ENCODE measurements around the gene MVP. TPM values are rescaled to one million over a fixed set of nuclear protein-coding genes. Genes with fewer than 3 reads are reported as not detected.

The MVP gene
- total and polyA plus RNA-seq, 4 donors, result 150 to 322 (median 253) TPM

GRCh38 chr16:29897333-29897732 lies 77.1 kb downstream of the MVP start:
- Histone ChIP-seq H3K27me3 (ENCODE audit: control insufficient read depth in 3 of 3, insufficient read depth in 3 of 3, low read length in 2 of 3) (peaks cover 0 to 14% (median 8%) of the 10 kb centered on the region in 3 donors), H3K9me3 (ENCODE audit: control insufficient read depth in 4 of 4, insufficient read depth in 3 of 4, low read length in 3 of 4) (peaks cover 0 to 2% (median 0%) of the 10 kb centered on the region in 4 donors), H3K9ac (ENCODE audit: insufficient read depth in 1 of 2, low read length in 2 of 2) (no peak overlapping the region), H3K4me3 (no peak overlapping the region), H3K36me3 (ENCODE audit: control insufficient read depth in 4 of 4, insufficient read depth in 4 of 4, low read length in 4 of 4) (no peaks in the 10 kb centered on the region), H3K4me1 (ENCODE audit: control insufficient read depth in 5 of 5, insufficient read depth in 5 of 5, low read length in 5 of 5) (peaks cover 0 to 12% (median 4%) of the 10 kb centered on the region in 5 donors), H3K27ac (ENCODE audit: low read depth in 1 of 2, low read length in 1 of 2) (no peak overlapping the region)
- DNase-seq, result no peak
- no peak for TF ChIP-seq CTCF (IDR thresholded peaks at IDR 0.05; ENCODE audit: control extremely low read depth, extremely low read depth)
- WGBS, 2 donors, result 49 to 62% methylated on average over 4 of the region's 4 CpGs
- no peak for ATAC-seq (ENCODE audit: insufficient read depth, low FRiP score)

Small RNAs within 50 kb of the gene (small RNA-seq; reads per million reads assigned to genes)
- gene AC009133.6 (ENCODE audit: low replicate concordance) (not detected), gene AC120114.4 (ENCODE audit: low replicate concordance) (not detected)

Other genes starting within 250 kb of the MVP start
- 10 to 100 TPM in 1 of 2 donors, 1 to 10 TPM in 1; 5.8 to 52.5 TPM for gene SPN, start 157.2 kb upstream of the MVP start, total RNA-seq
- gene SPN, start 157.2 kb upstream of the MVP start, polyA plus RNA-seq, result 10 to 100 TPM; 10.5 to 14.4 TPM
- 10 to 100 TPM; 22.0 to 23.1 TPM for gene QPRT, start 141.3 kb upstream of the MVP start, total RNA-seq
- 1 to 10 TPM; 8.7 to 9.6 TPM for gene QPRT, start 141.3 kb upstream of the MVP start, polyA plus RNA-seq
- gene C16orf54, start 74.5 kb upstream of the MVP start, total RNA-seq, result 1 to 10 TPM; 3.1 to 9.1 TPM
- gene C16orf54, start 74.5 kb upstream of the MVP start, polyA plus RNA-seq, result 1 to 10 TPM; 2.8 to 6.0 TPM
- under 1 TPM in 1 of 2 donors, not detected in 1; 0.06 TPM for gene ZG16, start 42.2 kb upstream of the MVP start, total RNA-seq
- gene ZG16, start 42.2 kb upstream of the MVP start, polyA plus RNA-seq, result under 1 TPM; 0.01 to 0.04 TPM
- gene KIF22, start 29.7 kb upstream of the MVP start, total RNA-seq, result 10 to 100 TPM; 24.3 to 27.6 TPM
- 10 to 100 TPM; 22.1 to 84.9 TPM for gene KIF22, start 29.7 kb upstream of the MVP start, polyA plus RNA-seq
- 100 to 1,000 TPM in 1 of 2 donors, 10 to 100 TPM in 1; 94.9 to 159 TPM for gene MAZ, start 13.9 kb upstream of the MVP start, total RNA-seq
- gene MAZ, start 13.9 kb upstream of the MVP start, polyA plus RNA-seq, result 100 to 1,000 TPM; 112 to 170 TPM
- 1 to 10 TPM; 1.2 to 6.5 TPM for gene PRRT2, start 8.3 kb upstream of the MVP start, total RNA-seq
- gene PRRT2, start 8.3 kb upstream of the MVP start, polyA plus RNA-seq, result 1 to 10 TPM in 1 of 2 donors, under 1 TPM in 1; 0.49 to 1.8 TPM
- 10 to 100 TPM; 18.4 to 23.1 TPM for gene PAGR1, start 4.3 kb upstream of the MVP start, total RNA-seq
- gene PAGR1, start 4.3 kb upstream of the MVP start, polyA plus RNA-seq, result 10 to 100 TPM; 29.8 to 43.2 TPM
- 10 to 100 TPM; 66.9 to 71.7 TPM for gene CDIPT, start 42.8 kb downstream of the MVP start, total RNA-seq
- 100 to 1,000 TPM in 1 of 2 donors, 10 to 100 TPM in 1; 75.0 to 105 TPM for gene CDIPT, start 42.8 kb downstream of the MVP start, polyA plus RNA-seq
- gene SEZ6L2, start 79.1 kb downstream of the MVP start, total RNA-seq, result 10 to 100 TPM in 1 of 2 donors, 1 to 10 TPM in 1; 6.4 to 19.2 TPM
- 1 to 10 TPM; 4.6 to 5.8 TPM for gene SEZ6L2, start 79.1 kb downstream of the MVP start, polyA plus RNA-seq
- gene ASPHD1, start 80.0 kb downstream of the MVP start, total RNA-seq, result 1 to 10 TPM in 1 of 2 donors, under 1 TPM in 1; 0.34 to 4.3 TPM
- gene ASPHD1, start 80.0 kb downstream of the MVP start, polyA plus RNA-seq, result 1 to 10 TPM; 3.2 to 4.1 TPM
- 10 to 100 TPM; 18.0 to 26.2 TPM for gene KCTD13, start 105.8 kb downstream of the MVP start, total RNA-seq
- 10 to 100 TPM; 15.0 to 15.1 TPM for gene KCTD13, start 105.8 kb downstream of the MVP start, polyA plus RNA-seq
- 100 to 1,000 TPM in 1 of 2 donors, 10 to 100 TPM in 1; 56.4 to 141 TPM for gene TMEM219, start 141.6 kb downstream of the MVP start, total RNA-seq
- gene TMEM219, start 141.6 kb downstream of the MVP start, polyA plus RNA-seq, result 100 to 1,000 TPM; 127 to 210 TPM
- gene TAOK2, start 153.4 kb downstream of the MVP start, total RNA-seq, result 10 to 100 TPM; 55.3 to 71.8 TPM
- gene TAOK2, start 153.4 kb downstream of the MVP start, polyA plus RNA-seq, result 10 to 100 TPM; 33.8 to 55.5 TPM
- 10 to 100 TPM; 16.9 to 22.7 TPM for gene HIRIP3, start 175.2 kb downstream of the MVP start, total RNA-seq
- 10 to 100 TPM; 13.1 to 18.4 TPM for gene HIRIP3, start 175.2 kb downstream of the MVP start, polyA plus RNA-seq
- 10 to 100 TPM; 37.5 to 68.5 TPM for gene INO80E, start 175.8 kb downstream of the MVP start, total RNA-seq
- 100 to 1,000 TPM in 1 of 2 donors, 10 to 100 TPM in 1; 51.8 to 105 TPM for gene INO80E, start 175.8 kb downstream of the MVP start, polyA plus RNA-seq
- 1 to 10 TPM; 2.4 to 8.7 TPM for gene DOC2A, start 190.6 kb downstream of the MVP start, total RNA-seq
- gene DOC2A, start 190.6 kb downstream of the MVP start, polyA plus RNA-seq, result 1 to 10 TPM; 1.4 to 2.9 TPM
- not detected for gene C16orf92, start 202.7 kb downstream of the MVP start, total RNA-seq
- not detected for gene C16orf92, start 202.7 kb downstream of the MVP start, polyA plus RNA-seq
- under 1 TPM in 1 of 2 donors, not detected in 1; 0.43 TPM for gene TLCD3B, start 210.8 kb downstream of the MVP start, total RNA-seq
- gene TLCD3B, start 210.8 kb downstream of the MVP start, polyA plus RNA-seq, result under 1 TPM in 1 of 2 donors, not detected in 1; 0.03 TPM
- 1,000 to 10,000 TPM in 1 of 2 donors, 100 to 1,000 TPM in 1; 265 to 1,167 TPM for gene ALDOA, start 245.3 kb downstream of the MVP start, total RNA-seq
- gene ALDOA, start 245.3 kb downstream of the MVP start, polyA plus RNA-seq, result 1,000 to 10,000 TPM in 1 of 2 donors, 100 to 1,000 TPM in 1; 756 to 1,371 TPM